ENCODE measurements around the gene JSRP1.

The JSRP1 gene, protein sequence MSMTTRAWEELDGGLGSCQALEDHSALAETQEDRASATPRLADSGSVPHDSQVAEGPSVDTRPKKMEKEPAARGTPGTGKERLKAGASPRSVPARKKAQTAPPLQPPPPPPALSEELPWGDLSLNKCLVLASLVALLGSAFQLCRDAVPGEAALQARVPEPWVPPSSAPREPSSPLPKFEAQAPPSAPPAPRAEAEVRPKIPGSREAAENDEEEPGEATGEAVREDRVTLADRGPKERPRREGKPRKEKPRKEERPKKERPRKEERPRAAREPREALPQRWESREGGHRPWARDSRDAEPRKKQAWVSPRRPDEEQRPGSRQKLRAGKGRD

DNA sequence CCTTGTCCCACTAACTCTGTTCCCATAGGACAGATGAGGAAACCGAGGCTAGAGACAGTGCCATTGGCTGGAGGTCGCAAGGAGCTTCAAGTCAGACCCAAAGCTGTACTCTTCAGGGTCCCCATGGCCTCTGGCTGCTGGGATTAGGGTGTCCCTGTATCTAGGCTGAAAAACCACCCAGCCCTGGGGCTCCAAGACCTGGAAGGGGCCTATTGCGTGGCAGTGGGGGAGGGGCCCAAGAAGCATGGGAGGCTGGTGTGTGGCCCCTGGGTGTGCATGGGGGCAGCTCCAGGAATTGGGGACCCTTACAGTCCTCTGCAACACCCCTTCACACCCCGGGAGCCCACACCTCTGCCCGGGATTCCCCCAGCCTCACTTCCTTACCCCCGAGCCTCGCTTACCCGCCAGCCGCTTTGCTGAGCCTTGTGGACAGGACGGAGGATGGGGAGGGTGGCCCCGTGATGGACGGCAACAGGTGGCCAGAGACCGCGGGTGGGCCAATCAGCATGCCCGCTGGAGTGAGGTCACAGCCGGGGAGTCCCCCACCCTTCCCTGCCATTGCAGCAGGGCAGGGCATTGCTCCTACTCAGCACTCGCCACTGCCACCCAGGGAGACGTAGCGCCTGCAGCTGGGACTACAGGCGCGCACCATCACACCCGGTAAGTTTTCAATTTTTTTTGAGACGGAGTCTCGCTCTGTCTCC, at the start of gene JSRP1:
Gene JSRP1, minus strand, starts transcription at position 436 of the 704 bp plus-strand sequence. CDS start 1,103 bp downstream, outside the sequence.
- no peak for DNase-seq

DNA sequence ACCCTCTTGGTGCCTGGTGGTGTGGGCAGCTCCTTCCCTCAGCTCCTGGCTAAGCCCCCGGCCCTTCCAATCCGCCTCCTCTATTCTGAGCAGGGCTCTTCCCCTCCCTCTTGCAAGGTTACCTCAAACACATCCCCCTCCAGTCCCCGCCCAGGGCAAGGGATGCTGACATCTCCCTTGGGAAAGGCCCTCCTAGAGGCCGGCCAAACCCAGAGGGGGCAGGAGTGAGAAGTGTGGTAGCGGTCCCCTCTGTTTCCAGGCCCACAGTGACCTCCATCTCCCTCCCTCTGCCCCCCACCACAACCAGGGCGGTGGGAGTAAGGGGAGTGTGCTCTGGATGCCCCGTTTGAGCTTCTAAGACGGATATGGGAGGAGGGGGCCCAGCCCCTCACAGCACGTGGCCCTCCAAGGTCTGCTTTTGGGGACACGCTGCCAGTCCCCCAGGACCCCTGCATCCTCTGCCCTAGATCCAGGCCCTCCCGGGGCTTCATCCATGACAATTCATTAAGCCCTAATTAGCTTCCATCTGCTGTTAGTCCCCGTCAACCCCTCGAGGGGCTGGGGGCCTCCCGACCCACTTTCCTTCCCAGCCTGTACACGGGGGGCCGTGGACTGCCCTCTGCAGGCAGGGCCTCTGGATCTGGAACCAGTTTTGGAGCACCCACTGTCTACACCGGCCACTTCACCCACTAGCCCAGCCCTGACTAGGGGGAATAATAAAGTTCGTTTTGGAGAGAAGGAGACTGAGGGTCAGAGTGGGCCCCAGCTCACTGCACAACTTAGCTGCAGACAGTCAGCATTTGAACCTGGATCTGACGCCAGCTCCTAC, 49.4 kb upstream of the JSRP1 start:
- DNase-seq: no peak

DNA sequence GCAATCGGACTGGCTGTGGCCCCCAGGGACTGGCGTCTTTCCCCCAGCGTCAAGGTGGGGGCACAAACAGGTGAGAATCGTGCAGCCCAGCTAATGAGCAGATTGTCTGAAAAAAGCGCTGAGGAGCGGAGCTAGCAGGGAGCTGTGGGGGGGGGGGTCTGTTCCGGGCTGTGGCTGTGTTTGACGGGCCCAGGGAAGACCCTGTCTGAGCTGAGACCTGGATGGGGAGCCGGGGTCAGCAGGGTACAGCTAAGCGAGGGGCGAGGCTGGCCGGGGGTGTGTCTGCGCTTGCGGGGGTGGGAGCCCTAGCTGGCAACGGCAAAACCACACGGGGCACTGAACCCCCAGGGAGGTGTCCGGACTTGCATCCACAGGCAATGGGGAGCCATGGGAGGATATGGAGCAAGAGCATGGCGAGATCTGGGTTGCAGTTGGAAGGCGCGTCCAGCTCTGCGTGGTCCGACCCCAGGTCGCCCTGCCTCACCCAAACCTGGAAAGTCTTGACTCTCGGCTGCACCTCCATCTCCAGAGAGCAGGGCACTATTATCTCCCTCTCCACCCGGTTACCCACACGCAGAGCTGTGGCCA, 47.1 kb upstream of the JSRP1 start:
- DNase-seq: no peak

DNA sequence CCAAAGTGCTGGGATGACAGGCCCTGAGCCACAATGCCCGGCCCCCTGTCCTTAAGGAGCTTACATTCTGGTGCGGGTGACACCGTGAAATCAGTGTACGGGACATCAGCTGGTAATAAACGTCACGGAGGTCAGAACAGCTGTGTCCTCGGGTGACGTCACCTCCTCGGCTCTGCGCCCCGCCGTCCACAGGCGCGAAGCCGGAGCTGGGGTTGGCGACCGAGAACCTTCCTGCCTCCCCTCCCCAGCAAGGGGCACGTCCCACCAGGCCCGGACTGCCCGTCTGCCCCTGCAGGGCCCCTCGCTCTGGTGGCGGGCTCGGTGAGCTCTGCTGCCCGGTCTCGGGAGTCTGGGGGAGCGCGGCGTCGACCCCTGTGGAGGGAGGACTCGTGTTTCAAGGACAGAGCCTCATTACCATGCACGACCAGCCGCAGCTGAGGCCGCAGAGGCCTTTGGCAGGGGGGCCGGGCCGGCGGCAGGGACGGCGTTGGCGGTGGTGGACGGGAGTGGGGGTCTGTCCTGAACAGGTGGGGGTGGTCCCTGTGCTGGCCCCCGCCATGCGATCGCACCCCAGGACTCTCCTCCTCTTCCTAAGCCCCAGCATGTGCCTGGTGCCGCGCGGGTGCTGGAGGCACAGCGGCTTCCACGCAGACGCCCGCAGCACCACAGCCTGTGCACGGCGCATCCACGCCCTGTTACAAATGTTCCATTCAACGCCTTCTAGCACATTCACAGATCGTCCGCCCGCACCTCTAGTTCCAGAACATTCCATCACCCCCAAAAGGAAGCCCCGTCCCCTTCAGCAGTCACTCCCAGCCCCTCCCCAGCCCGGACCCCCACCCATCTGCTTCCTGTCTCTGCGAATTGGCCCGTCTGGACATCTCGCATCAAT, 46.3 kb upstream of the JSRP1 start:
- DNase-seq: no peak

DNA sequence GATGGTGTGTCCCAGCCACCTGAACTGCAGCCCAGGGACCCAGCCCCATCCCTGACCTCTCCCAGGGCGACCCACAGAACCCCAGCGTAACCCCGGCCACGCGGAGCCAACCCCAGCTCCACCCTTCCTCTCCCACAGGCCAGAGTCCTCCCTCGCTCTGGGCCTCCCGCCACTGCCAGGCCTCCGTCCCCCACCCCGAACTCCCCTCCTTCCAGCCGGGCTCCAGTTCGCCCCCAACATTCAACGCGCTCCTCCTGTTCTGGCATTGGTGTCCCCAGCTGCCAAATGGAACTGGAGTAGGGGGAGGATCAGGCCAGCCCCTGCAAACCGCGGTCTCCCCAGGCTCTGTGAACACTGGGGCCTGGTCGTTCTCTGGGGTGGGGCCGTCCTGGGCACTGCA, 44.3 kb upstream of the JSRP1 start:
- no peak for DNase-seq

DNA sequence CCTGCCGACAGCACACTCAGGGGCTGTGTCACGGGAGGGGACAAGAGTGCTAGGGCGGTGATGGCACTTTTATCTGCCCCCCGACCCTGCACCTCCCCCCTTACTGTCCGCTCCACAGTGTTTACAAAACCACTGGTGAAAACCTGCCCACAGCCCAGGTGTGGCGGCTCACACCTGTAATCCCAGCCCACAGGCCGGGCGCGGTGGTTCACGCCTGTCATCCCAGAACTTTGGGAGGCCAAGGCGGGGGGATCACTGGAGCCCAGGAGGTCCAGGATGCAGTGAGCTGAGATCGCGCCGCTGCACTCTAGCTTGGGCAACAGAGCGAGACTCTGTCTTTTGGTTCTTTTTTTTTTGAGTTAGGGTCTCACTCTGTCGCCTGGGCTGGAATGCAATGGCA, 39.9 kb upstream of the JSRP1 start:
- no peak for DNase-seq

DNA sequence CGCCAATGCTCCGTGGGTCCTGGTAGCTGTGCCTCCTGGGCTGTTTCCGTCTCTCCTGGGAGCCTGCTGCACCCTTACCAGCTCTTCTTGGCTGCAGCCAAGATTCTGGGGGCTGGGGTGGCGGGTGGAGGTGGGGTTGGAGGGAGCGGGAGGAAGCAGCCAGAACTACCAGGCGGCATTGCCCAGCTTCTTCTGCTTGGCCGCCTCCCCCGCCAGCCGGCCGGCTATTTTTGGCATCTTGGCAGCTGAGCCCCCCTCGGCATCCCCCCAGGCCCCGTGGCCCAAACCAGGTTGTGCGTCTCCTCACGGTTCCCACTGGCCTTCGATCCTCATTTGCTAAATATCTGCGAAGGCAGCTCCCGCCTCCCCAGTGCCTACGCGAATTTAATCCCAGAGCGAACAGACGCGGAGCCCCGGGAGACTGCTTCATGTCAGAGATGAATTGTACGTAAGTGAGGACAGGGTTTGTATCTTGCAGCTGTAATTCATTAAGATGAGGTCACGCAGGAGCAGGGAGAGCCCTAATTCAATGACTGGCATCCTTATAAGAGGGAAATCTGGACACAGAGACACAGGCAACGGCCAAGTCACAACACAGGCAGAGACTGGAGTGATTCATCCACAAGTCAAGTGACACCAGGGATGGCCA, 38.6 kb upstream of the JSRP1 start:
- no peak for DNase-seq

DNA sequence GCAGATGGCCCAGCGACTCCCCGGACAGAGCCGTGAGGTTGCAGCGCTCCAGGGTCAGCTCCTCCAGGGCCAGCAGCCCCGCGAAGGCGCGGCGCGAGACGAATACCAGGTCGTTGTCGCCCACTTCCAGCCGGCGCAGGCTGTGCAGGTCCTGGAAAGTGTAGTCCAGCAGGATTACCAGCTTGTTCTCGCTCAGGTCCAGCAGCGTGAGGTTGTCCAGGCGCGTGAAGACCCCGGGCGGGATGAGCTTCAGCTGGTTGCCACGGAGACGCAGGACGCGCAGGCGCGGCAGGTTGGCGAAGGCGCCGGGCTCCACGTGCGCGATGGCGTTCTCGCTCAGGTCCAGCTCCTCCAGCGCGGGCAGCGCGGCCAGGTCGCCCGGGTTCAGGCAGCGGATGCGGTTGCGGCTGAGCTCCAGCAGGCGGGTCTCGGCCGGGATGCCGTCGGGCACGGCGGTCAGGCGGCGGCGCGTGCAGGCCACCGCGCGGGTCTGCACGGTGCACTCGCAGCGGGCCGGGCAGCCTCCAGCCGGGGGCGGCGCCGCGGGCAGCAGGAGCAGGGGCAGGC, 35.1 kb upstream of the JSRP1 start:
- DNase-seq: no peak

DNA sequence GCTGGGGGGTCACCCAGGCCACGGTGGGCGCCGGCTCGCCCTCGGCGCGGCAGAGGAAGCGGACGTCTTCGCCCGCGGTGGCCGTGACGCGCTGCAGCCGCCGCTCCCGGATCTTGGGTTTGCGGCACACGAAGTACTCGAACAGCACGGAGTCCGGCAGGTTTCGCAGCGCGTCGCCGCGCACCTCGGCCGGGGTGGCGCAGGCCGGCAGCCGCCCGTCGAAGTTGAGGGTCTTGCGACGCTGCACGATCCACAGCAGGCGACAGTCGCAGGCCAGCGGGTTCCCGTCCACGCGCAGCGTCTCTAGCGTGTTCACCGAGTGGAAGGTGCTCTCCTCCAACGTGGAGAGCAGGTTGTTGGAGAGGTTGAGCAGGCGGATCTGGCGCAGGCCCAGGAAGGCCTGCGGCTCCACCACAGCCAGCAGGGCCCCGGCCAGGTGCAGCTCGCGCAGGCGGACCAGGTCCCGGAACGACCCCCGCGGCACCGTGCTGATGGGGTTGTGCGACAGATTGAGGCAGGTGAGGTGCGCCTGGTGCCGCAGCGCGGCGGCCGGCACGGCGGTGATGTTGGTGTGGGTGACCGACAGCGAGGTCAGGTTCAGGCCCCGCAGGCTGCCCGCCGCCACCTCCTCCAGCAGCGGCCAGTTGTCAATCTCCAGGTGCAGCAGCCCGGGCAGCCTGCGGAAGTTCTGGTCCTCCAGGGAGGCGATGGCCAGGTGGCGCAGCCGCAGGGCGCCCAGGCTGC, 34.4 kb upstream of the JSRP1 start:
- no peak for DNase-seq

DNA sequence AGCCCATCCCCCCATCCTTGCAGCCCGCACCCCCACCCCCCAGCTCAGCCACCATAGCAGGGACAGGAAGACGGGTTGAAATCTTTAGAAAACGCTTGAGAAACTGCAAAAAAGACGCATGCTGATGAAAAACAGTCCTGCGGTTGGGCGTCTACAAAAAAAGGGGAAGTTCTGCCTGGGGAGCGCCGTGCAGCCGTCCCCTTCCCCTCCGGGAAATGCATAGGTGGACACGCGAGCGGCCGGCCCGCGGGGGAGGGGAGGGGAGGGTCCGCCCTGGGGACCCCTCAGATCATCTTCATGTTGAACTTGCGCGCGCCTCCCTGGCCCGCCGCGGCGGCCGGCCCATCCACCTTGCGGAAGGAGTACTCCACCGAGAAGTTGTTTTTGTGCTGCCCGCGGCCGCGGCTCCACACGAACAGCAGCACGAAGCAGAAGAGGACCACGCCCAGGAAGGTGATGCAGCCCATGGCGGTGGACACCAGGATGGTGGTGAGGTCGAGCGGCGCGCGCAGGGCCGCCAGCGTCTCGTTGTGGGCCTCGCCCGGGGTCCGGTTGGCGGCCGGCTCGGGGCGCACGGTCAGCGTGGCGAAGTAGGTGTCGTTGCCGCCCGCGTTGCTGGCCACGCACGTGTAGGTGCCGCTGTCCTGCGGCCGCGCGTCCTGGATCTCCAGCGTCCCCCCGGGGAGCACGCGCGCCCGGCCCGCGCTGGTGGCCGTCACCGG, 33.7 kb upstream of the JSRP1 start:
- no peak for DNase-seq

DNA sequence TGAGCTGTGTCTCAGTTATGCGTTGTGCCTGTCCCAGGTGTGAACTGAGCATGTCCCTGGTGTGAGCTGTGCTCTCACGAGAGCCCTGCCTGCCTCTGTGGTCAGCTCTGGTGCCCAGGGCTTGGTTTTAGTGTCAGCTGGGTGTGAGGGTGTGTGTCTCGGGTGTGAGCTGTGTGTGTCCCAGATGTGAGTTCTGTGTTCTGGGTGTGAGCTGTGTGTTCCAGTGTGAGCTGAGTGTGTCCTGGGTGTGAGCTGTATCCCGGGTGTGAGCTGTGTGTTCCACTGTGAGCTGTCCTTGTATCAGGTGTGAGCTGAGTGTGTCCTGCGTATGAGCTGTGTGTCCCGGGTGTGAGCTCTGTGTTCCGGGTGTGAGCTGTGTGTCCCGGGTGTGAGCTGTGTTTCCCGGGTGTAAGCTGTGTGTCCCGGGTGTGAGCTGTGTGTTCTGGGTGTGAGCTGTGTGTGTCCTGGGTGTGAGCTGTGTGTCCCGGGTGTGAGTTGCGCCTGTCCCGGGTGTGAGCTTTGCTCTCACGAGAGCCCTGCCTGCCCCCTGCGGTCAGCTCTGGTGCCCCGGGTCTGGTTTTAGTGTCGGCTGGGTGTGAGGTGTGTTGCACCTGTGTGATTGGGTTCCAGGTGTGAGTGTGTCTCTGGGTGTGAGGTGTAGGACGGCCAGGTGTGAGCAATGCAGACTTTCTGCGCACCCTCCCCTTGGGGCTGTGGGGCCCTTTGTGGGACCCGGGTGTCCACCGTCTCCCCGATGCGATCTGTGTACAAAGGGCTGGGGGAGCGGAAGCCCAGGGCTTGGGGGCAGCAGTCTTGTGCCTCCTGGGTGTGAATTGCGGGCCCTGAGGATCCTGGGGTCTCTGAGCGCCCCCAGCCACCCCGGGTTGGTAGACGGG, 32.8 kb upstream of the JSRP1 start:
- no peak for DNase-seq

DNA sequence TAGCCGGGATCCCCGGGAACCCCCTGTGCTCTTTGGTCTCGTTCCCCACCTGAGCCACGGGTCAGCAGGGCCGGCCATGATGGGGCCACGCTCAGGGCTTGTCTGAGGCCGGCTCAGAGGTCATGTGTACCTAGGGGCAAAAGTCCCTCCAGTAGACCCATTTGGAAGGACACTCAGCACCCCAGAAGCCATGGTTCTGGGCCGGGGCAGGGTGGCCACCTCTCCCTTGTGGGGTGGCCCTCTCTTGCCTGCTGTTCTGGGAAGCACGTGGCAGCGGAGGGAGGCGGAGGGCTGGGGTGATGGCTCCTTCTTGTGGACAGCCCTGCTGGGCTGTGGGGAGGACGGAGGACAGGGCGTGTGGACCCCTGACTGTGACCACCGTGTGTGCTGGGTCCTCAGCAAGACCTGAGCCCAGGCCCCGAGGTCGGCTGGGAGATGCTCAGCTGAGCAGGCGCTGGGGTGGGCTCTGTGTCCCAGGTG, 32.2 kb upstream of the JSRP1 start:
- DNase-seq: no peak

DNA sequence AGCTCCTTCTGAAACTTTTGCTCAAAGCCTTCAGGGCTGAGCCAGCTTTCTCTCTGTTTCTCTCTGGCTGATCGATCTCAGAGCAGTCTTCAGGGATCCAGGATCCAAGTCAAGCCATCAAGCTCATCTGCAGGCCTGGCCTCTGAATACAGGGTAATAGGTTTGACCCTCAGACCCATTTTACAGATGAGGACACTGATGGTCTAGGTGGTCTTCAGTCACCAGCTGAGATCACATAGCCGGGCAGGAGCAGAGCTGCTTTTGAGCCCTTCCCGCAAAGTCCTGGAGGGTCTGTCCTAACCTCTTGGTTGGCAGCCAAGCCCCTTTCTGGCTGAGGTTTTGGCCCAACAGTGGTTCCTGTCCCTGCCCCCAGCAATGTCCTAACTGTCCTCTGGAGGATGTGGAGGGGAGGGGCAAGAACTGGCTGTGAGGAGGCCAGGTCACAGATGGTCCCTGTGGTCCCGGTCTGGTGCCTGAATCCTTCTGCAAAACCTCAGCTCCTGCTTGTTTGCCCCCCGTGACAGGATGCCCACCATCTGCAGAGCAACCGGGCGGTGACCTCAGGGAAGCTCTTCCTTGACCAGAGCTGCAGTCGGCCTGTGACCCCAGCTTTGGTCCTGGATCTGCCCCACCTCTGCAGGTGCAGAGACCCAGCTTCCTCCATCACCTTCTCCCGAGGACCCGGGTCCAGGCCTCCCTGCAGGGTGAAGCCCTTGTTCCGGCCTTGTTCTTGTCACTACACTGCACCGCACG, 31.5 kb upstream of the JSRP1 start:
- DNase-seq: no peak

DNA sequence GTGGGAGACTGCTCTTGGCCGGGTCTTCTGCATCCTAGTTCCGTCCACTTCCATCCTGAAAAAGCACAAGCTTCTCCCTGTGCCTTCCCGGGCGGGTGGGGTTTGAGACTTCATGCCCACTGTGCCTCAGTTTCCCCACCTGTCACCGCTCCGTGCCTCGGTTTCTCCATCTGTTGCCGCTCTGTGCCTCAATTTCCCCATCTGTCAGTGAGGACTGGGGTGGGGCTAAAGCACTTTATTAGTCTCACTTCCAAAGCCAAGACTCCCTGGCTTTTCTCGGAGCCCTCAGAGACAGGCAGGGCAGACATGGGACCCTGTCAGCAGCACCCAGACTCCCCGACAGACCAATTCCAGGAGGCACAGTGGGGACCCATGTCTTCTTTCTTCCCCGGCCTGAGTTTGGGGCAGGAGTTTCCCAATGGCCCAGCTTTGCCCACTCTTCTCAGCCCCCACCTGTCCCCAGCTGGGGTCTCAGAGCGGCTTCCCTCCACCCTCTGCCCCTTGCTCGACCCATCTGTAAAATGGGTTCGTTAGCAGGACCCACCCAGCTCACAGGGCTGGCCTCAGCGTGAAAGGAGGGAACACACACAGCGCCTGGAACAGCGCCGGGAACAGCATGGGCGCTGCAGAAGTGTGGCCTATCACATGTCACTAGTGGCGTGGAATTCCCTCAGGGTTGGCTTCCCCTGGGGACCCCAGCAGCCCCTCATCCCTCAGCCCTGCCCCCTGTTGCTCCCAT, 30.4 kb upstream of the JSRP1 start:
- DNase-seq: no peak

DNA sequence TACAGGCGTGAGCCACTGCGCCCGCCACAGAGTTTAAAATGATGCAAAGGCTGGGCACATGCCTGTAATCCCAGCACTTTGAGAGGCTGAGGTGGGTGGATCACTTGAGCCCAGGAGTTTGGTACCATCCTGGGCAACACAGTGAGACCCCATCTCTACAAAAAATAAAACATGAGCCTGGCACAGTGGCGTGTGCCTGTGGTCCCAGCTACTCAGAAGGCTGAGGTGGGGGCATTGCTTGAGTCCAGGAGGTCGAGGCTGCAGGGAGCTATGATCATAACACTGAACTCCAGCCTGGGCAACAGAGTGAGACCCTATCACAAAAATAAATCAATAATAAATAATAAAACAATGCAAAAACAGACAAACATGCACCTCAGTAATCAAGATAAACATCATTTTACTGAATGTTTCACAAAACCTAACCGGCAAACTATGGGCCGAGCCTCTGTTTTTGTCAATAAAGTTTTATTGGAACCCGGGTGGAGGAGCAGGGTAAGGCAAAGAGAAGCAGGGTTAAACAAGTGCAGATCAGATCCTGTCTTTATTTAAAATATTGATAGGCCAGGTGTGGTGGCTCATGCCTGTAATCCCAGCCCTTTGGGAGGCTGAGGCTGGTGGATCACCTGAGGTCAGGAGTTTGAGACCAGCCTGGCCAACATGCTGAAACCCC, 27.8 kb upstream of the JSRP1 start:
- DNase-seq: no peak

DNA sequence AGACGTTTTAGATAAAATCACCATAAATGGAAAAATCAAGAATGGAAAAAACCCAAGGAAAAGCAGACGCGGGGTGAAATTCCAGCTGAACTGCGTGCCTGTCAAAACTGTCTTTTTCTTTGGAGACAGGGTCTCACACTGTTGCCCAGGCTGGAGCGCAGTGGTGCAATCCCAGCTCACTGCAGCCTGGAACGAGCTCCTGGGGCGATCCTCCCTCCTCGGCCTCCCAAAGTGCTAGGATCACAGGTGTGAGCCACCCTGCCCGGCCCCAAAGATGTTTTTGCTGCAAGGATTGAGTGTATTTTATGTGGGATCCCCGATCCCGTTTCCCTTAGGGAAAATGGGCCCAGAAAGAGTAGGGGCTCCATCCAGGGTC, 26.6 kb upstream of the JSRP1 start:
- no peak for DNase-seq

Measured in NCI-H1694 (cell line).